GM23248 (cell line): ENCODE results near the gene EGLN3.

Experiments used
- EZH2 ChIP-seq: fragments of 200-600 bp; sonication (generic); IDR thresholded peaks from 2 replicates; pipeline ENCODE4 v1.6.1; 2018; ENCODE audit warnings: antibody characterized with exemption, mild to moderate bottlenecking; ENCODE audit not compliant: insufficient read depth, poor library complexity, severe bottlenecking
- EZH2phosphoT487 ChIP-seq: fragments of 200-600 bp; sonication (generic); IDR thresholded peaks from 2 replicates; pipeline ENCODE4 v1.6.1; 2018; ENCODE audit warnings: antibody characterized with exemption, moderate library complexity, mild to moderate bottlenecking, low read depth; ENCODE audit not compliant: insufficient read depth

DNA sequence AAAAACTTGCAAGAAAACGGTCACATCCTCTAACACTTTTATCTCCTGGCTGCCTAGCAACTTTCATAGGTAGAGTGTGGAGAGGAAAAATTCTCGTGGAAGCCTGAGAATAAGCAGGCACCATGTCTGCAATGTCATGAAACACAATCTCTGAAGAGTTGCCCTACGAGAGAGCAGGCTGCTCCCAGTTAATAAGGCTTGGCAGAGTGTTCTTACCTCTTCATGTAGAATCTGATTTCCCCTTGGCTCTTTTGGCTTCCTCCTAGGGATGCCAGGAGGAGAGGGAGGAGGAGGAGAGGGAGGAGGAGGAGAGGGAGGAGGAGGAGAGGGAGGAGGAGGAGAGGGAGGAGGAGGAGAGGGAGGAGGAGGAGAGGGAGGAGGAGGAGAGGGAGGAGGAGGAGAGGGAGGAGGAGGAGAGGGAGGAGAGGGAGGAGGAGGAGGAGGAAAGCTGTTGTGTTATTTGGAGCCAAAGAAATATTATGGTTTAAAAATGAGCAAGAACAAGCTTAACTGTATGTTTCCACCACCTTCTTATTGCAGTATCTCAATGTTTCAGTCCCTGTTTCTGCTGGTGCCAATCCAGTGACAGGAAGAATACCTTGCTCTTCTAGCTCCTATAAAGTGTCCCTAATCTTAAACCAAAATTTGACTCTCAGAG lies 52.9 kb downstream of the EGLN3 start:
- no peak for TF ChIP-seq EZH2
- TF ChIP-seq EZH2phosphoT487 = no peak
